Osteocyte (in vitro differentiated cells): ENCODE results near the gene PTPRD. TPM values are rescaled to one million over a fixed set of nuclear protein-coding genes. Genes with fewer than 3 reads are reported as not detected.

Source experiments
- DNase-seq: peaks from one replicate; pipeline ENCODE4 v3.0.0; 2021; ENCODE audit warnings: mixed read lengths; ENCODE audit not compliant: unreplicated experiment; ENCODE audit errors: extremely low spot score
- H3K27ac Mint-ChIP-seq: one replicate; pipeline ENCODE4 v1.8.0; 2021; ENCODE audit warnings: mild to moderate bottlenecking, mixed read lengths; ENCODE audit not compliant: unreplicated experiment
- H3K27me3 Mint-ChIP-seq: one replicate; pipeline ENCODE4 v1.8.0; 2021; ENCODE audit warnings: mixed read lengths; ENCODE audit not compliant: unreplicated experiment
- H3K36me3 Mint-ChIP-seq: one replicate; pipeline ENCODE4 v1.8.0; 2021; ENCODE audit warnings: mixed read lengths; ENCODE audit not compliant: unreplicated experiment
- H3K4me1 Mint-ChIP-seq: one replicate; pipeline ENCODE4 v1.8.0; 2021; ENCODE audit warnings: mixed read lengths; ENCODE audit not compliant: unreplicated experiment
- H3K4me3 Mint-ChIP-seq: one replicate; pipeline ENCODE4 v1.8.0; 2021; ENCODE audit warnings: mild to moderate bottlenecking, moderate library complexity, mixed read lengths; ENCODE audit not compliant: unreplicated experiment
- H3K9me3 Mint-ChIP-seq: one replicate; pipeline ENCODE4 v1.8.0; 2021; ENCODE audit warnings: mixed read lengths; ENCODE audit not compliant: unreplicated experiment
- CTCF ChIP-seq: fragments of 200-600 bp; sonication (generic); IDR thresholded peaks from 2 replicates; pipeline ENCODE4 v1.5.0; 2021; ENCODE audit warnings: antibody characterized with exemption, mild to moderate bottlenecking, moderate library complexity
- total RNA-seq: library from RNA; stranded (reverse); gene quantifications from 2 replicates; pipeline ENCODE4 v1.2.1, GENCODE V29; 2021

The PTPRD gene
- total RNA-seq, 1 donor from 2014 or later: 5.4 TPM

- Mint-ChIP-seq H3K27ac (no peak overlapping the region), H3K9me3 (no peaks in the 10 kb centered on the region), H3K36me3 (no peaks in the 10 kb centered on the region), H3K4me1 (peaks cover 3% of the 10 kb centered on the region), H3K27me3 (no peaks in the 10 kb centered on the region), H3K4me3 (no peak overlapping the region)
- no peak for TF ChIP-seq CTCF
- no peak for DNase-seq
These were observed 1862.2 kb downstream of the PTPRD start for GRCh38 chr9:8750639-8751051.

GRCh38 chr9:8745347-8745746, 1867.5 kb downstream of the PTPRD start:
- no peaks in the 10 kb centered on the region for H3K36me3 Mint-ChIP-seq
- H3K9me3 Mint-ChIP-seq: no peaks in the 10 kb centered on the region
- no peak overlapping the region for H3K4me3 Mint-ChIP-seq
- H3K27me3 Mint-ChIP-seq: no peaks in the 10 kb centered on the region
- TF ChIP-seq CTCF: no peak
- no peak overlapping the region for H3K27ac Mint-ChIP-seq
- DNase-seq: no peak
- H3K4me1 Mint-ChIP-seq: no peaks in the 10 kb centered on the region

GRCh38 chr9:8738945-8739344, 1873.9 kb downstream of the PTPRD start:
- no peaks in the 10 kb centered on the region for H3K36me3 Mint-ChIP-seq
- no peak overlapping the region for H3K4me3 Mint-ChIP-seq
- no peak for DNase-seq
- TF ChIP-seq CTCF: no peak
- H3K4me1 Mint-ChIP-seq: peaks cover 10% of the 10 kb centered on the region
- no peaks in the 10 kb centered on the region for H3K9me3 Mint-ChIP-seq
- H3K27ac Mint-ChIP-seq: no peak overlapping the region
- H3K27me3 Mint-ChIP-seq: no peaks in the 10 kb centered on the region

- H3K9me3 Mint-ChIP-seq: no peaks in the 10 kb centered on the region
- no peak overlapping the region for H3K4me3 Mint-ChIP-seq
- TF ChIP-seq CTCF: no peak
- no peak overlapping the region for H3K27ac Mint-ChIP-seq
- DNase-seq: no peak
- H3K27me3 Mint-ChIP-seq: peaks cover under 1% of the 10 kb centered on the region
- no peaks in the 10 kb centered on the region for H3K36me3 Mint-ChIP-seq
- H3K4me1 Mint-ChIP-seq: peaks cover 20% of the 10 kb centered on the region
These were observed 1876.0 kb downstream of the PTPRD start for GRCh38 chr9:8736805-8737204.

- Mint-ChIP-seq H3K27ac (no peak overlapping the region), H3K27me3 (peaks cover 3% of the 10 kb centered on the region), H3K36me3 (no peaks in the 10 kb centered on the region), H3K9me3 (no peaks in the 10 kb centered on the region), H3K4me1 (peaks cover 20% of the 10 kb centered on the region), H3K4me3 (no peak overlapping the region)
- no peak for DNase-seq
- TF ChIP-seq CTCF: no peak
These were observed 1878.0 kb downstream of the PTPRD start for GRCh38 chr9:8734760-8735159.
